HL-60 (cell line): ENCODE results near the gene ARID1B.

ENCODE experiments used
- DNase-seq, 2 experiments: peaks; one replicate each; pipeline ENCODE4 v3.0.0-alpha.2; 2010 to 2020; ENCODE audit warnings: low read depth in 1 of 2, low spot score in 1 of 2
- H3K27ac ChIP-seq: fragments of 250-450 bp; sonication (Bioruptor Pico); replicated peaks from 2 replicates; pipeline ENCODE4 v1.5.1; 2020; ENCODE audit warnings: mild to moderate bottlenecking, moderate library complexity
- H3K27me3 ChIP-seq: fragments of 250-450 bp; sonication (Bioruptor Pico); 2 replicates; pipeline ENCODE4 v1.5.1; 2021; ENCODE audit warnings: mild to moderate bottlenecking, moderate library complexity; ENCODE audit not compliant: insufficient read depth, poor library complexity, severe bottlenecking
- H3K4me3 ChIP-seq: replicated peaks from 2 replicates; pipeline ENCODE4 v1.5.1; 2011; ENCODE audit warnings: mild to moderate bottlenecking, control low read depth, low read length; ENCODE audit not compliant: insufficient read depth
- GABPA ChIP-seq: IDR thresholded peaks from 2 replicates; pipeline ENCODE4 v1.6.1; 2012; ENCODE audit warnings: low read depth
- POLR2AphosphoS5 ChIP-seq: IDR thresholded peaks from 2 replicates; pipeline ENCODE4 v1.6.1; 2012; ENCODE audit warnings: low read depth
- REST ChIP-seq: IDR thresholded peaks from 2 replicates; pipeline ENCODE4 v1.6.1; 2012; ENCODE audit warnings: low read depth; ENCODE audit not compliant: insufficient replicate concordance
- SPI1 ChIP-seq: IDR thresholded peaks from 2 replicates; pipeline ENCODE4 v1.6.1; 2012; ENCODE audit warnings: low read depth, mild to moderate bottlenecking, borderline replicate concordance
- TF ChIP-seq, protein P1 (sequence below): IDR thresholded peaks from one replicate; pipeline ENCODE4 v1.5.1; 2011; ENCODE audit warnings: low read length, control low read depth, inconsistent platforms; ENCODE audit not compliant: insufficient read depth

ARID1B gene

DNA sequence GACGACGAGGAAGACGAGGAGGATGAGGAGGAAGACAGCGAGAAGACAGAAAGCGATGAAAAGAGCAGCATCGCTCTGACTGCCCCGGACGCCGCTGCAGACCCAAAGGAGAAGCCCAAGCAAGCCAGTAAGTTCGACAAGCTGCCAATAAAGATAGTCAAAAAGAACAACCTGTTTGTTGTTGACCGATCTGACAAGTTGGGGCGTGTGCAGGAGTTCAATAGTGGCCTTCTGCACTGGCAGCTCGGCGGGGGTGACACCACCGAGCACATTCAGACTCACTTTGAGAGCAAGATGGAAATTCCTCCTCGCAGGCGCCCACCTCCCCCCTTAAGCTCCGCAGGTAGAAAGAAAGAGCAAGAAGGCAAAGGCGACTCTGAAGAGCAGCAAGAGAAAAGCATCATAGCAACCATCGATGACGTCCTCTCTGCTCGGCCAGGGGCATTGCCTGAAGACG lies 429.2 kb downstream of the ARID1B start:
- DNase-seq, result no peak
- Histone ChIP-seq H3K4me3 (no peak overlapping the region), H3K27ac (no peak overlapping the region), H3K27me3 (no peaks in the 10 kb centered on the region)
- TF ChIP-seq GABPA (no peak), REST (no peak), SPI1 (no peak), POLR2AphosphoS5 (no peak)
- TF ChIP-seq, protein P1, sequence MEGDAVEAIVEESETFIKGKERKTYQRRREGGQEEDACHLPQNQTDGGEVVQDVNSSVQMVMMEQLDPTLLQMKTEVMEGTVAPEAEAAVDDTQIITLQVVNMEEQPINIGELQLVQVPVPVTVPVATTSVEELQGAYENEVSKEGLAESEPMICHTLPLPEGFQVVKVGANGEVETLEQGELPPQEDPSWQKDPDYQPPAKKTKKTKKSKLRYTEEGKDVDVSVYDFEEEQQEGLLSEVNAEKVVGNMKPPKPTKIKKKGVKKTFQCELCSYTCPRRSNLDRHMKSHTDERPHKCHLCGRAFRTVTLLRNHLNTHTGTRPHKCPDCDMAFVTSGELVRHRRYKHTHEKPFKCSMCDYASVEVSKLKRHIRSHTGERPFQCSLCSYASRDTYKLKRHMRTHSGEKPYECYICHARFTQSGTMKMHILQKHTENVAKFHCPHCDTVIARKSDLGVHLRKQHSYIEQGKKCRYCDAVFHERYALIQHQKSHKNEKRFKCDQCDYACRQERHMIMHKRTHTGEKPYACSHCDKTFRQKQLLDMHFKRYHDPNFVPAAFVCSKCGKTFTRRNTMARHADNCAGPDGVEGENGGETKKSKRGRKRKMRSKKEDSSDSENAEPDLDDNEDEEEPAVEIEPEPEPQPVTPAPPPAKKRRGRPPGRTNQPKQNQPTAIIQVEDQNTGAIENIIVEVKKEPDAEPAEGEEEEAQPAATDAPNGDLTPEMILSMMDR, result no peak

DNA sequence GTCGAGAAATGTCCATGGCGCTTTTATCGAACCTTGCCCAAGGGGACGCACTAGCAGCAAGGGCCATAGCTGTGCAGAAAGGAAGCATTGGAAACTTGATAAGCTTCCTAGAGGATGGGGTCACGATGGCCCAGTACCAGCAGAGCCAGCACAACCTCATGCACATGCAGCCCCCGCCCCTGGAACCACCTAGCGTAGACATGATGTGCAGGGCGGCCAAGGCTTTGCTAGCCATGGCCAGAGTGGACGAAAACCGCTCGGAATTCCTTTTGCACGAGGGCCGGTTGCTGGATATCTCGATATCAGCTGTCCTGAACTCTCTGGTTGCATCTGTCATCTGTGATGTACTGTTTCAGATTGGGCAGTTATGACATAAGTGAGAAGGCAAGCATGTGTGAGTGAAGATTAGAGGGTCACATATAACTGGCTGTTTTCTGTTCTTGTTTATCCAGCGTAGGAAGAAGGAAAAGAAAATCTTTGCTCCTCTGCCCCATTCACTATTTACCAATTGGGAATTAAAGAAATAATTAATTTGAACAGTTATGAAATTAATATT lies 430.4 kb downstream of the ARID1B start:
- no peak overlapping the region for H3K27ac ChIP-seq
- TF ChIP-seq SPI1, result no peak
- TF ChIP-seq REST, result no peak
- no peak for TF ChIP-seq GABPA
- TF ChIP-seq, protein P1, result no peak
- TF ChIP-seq POLR2AphosphoS5, result no peak
- no peaks in the 10 kb centered on the region for H3K27me3 ChIP-seq
- no peak for DNase-seq
- no peak overlapping the region for H3K4me3 ChIP-seq

DNA sequence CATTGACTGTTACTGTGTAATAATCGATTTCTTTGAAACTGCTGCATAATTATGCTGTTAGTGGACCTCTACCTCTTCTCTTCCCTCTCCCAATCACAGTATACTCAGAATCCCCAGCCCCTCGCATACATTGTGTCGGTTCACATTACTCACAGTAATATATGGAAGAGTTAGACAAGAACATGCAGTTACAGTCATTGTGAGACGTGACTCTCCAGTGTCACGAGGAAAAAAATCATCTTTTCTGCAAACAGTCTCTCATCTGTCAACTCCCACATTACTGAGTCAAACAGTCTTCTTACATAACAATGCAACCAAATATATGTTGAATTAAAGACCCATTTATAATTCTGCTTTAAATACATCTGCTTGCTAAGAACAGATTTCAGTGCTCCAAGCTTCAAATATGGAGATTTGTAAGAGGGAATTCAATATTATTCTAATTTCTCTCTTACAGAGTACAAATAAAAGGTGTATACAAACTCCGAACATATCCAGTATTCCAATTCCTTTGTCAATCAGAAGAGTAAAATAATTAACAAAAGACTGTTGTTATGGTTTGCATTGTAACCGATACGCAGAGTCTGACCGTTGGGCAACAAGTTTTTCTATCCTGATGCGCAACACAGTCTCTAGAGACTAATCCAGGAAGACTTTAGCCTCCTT lies 432.8 kb downstream of the ARID1B start:
- Histone ChIP-seq H3K27ac (no peak overlapping the region), H3K4me3 (no peak overlapping the region), H3K27me3 (no peaks in the 10 kb centered on the region)
- DNase-seq, result no peak
- TF ChIP-seq SPI1 (no peak), POLR2AphosphoS5 (no peak), REST (no peak), GABPA (no peak)
- TF ChIP-seq, protein P1, result no peak
